Measurements from ENCODE around the gene TRIM24. TPM values are rescaled to one million over a fixed set of nuclear protein-coding genes. Genes with fewer than 3 reads are reported as not detected.

The TRIM24 gene
- total and polyA plus RNA-seq, 2 donors from 2014 or later, result 7.6 to 16.8 TPM

DNA sequence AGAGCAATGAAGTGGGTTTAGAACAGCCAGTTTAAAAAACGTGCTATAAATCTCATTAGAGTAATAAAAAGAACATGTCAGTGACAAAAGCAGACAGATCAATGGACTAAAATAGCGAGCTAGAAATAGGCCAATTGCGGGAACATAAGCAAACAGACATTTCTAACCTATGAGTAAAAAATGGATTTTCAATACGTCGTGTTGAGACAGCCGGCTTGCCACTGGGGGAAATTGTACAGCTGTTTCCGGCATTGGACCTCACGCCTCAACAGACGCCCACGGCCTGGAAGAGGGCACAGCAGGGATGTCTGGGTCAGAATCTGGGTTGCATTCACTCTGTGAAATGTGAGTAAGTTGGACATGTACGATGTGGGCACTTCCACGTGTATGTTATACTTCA lies 148.2 kb downstream of the TRIM24 start:
- Histone ChIP-seq H3K36me3 (ENCODE audit: control insufficient read depth in 2 of 3, insufficient read depth in 3 of 3, low read length in 3 of 3) (no peaks in the 10 kb centered on the region), H3K9ac (ENCODE audit: low read length in 3 of 3) (no peak overlapping the region), H3K27ac (ENCODE audit: low read depth in 2 of 2, low read length in 2 of 2) (no peak overlapping the region), H3K9me3 (ENCODE audit: control insufficient read depth in 2 of 3, insufficient read depth in 1 of 3, low read length in 3 of 3) (no peaks in the 10 kb centered on the region), H3K4me3 (ENCODE audit: low read length in 3 of 3) (no peak overlapping the region), H3K27me3 (ENCODE audit: control insufficient read depth, insufficient read depth, low read length) (no peaks in the 10 kb centered on the region), H3K4me1 (ENCODE audit: control insufficient read depth in 2 of 3, insufficient read depth in 2 of 3, low read depth in 1 of 3, low read length in 3 of 3) (no peaks in the 10 kb centered on the region)
- intact Hi-C loops (cut with DNase I), result no loop called here
- FAIRE-seq, result no peak
- DNase-seq, result peak in 1 of 5 donors; percentile 45
- TF ChIP-seq, protein P1, sequence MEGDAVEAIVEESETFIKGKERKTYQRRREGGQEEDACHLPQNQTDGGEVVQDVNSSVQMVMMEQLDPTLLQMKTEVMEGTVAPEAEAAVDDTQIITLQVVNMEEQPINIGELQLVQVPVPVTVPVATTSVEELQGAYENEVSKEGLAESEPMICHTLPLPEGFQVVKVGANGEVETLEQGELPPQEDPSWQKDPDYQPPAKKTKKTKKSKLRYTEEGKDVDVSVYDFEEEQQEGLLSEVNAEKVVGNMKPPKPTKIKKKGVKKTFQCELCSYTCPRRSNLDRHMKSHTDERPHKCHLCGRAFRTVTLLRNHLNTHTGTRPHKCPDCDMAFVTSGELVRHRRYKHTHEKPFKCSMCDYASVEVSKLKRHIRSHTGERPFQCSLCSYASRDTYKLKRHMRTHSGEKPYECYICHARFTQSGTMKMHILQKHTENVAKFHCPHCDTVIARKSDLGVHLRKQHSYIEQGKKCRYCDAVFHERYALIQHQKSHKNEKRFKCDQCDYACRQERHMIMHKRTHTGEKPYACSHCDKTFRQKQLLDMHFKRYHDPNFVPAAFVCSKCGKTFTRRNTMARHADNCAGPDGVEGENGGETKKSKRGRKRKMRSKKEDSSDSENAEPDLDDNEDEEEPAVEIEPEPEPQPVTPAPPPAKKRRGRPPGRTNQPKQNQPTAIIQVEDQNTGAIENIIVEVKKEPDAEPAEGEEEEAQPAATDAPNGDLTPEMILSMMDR (IDR thresholded peaks at IDR 0.05; ENCODE audit: borderline replicate concordance, extremely low read depth, insufficient read depth), result no peak

DNA sequence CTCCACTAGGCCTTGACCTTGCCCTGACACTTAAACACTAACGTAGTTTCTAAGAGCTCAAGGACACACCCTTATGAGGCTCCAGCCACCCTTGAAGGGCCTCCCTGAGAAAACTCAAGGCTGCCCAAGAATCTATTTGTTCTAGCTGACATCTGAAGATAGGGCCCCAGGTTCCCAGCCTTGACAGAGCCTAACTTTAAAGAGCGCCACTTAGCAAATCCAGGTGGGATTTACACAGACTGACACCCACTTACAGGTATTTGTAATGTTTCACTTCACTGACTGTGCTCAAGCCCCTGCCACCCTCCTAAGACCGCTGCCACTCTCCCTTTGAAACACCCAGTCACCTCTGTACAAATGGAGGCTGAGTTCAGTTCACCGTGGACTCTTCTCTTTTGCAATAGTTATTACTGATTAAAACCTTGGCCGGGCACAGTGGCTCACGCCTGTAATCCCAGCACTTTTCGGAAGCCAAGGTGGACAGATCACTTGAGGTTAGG lies 150.7 kb downstream of the TRIM24 start:
- Histone ChIP-seq H3K9me3 (ENCODE audit: control insufficient read depth in 2 of 3, insufficient read depth in 1 of 3, low read length in 3 of 3) (no peaks in the 10 kb centered on the region), H3K27ac (ENCODE audit: low read depth in 2 of 2, low read length in 2 of 2) (no peak overlapping the region), H3K9ac (ENCODE audit: low read length in 3 of 3) (no peak overlapping the region), H3K36me3 (ENCODE audit: control insufficient read depth in 2 of 3, insufficient read depth in 3 of 3, low read length in 3 of 3) (no peaks in the 10 kb centered on the region), H3K27me3 (ENCODE audit: control insufficient read depth, insufficient read depth, low read length) (no peaks in the 10 kb centered on the region), H3K4me3 (ENCODE audit: low read length in 3 of 3) (no peak overlapping the region), H3K4me1 (ENCODE audit: control insufficient read depth in 2 of 3, insufficient read depth in 2 of 3, low read depth in 1 of 3, low read length in 3 of 3) (no peaks in the 10 kb centered on the region)
- intact Hi-C loops (cut with DNase I), result no loop called here
- DNase-seq (no peak), FAIRE-seq (no peak)
- TF ChIP-seq, protein P1 (IDR thresholded peaks at IDR 0.05; ENCODE audit: borderline replicate concordance, extremely low read depth, insufficient read depth), result no peak

DNA sequence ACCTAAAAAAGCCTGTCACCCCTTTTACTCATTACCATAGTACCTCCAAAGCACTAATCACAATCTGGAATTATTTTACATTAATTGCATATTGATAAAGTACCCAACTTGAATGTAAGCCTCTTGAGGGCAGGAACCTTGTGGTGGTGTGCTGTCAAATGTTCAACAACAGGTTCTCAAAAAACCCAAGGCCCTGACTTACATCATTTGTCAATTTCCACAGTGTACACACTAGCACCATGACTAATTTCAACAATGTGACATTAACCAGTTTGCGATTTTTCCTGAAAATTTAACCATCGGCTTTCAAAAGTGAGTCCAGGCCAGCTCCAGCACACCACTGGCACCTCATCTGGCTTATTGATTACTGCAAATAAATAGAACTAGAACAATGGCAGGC lies 153.6 kb downstream of the TRIM24 start:
- Histone ChIP-seq H3K36me3 (ENCODE audit: control insufficient read depth in 2 of 3, insufficient read depth in 3 of 3, low read length in 3 of 3) (no peaks in the 10 kb centered on the region), H3K9ac (ENCODE audit: low read length in 3 of 3) (no peak overlapping the region), H3K27ac (ENCODE audit: low read depth in 2 of 2, low read length in 2 of 2) (no peak overlapping the region), H3K4me1 (ENCODE audit: control insufficient read depth in 2 of 3, insufficient read depth in 2 of 3, low read depth in 1 of 3, low read length in 3 of 3) (no peaks in the 10 kb centered on the region), H3K4me3 (ENCODE audit: low read length in 3 of 3) (no peak overlapping the region), H3K9me3 (ENCODE audit: control insufficient read depth in 2 of 3, insufficient read depth in 1 of 3, low read length in 3 of 3) (no peaks in the 10 kb centered on the region), H3K27me3 (ENCODE audit: control insufficient read depth, insufficient read depth, low read length) (no peaks in the 10 kb centered on the region)
- DNase-seq (no peak), FAIRE-seq (no peak)
- TF ChIP-seq, protein P1 (IDR thresholded peaks at IDR 0.05; ENCODE audit: borderline replicate concordance, extremely low read depth, insufficient read depth), result no peak
- intact Hi-C loops (cut with DNase I), result no loop called here

DNA sequence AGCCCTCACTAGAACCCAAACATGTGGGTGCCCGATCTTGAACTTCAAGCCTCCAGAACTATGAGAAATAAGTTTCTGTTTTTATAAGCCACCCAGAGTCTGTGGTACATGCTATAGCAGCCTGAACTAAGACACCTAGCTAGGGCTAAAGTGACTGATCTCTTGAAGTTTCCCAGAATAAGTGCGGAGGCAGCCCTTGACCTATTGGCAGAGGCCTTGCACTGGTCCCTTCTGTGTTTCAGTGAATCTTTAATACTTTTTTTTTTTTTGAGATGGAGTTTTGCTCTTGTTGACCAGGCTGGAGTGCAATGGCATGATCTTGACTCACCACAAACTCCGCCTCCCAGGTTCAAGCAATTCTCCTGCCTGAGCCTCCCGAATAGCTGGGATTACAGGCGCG lies 156.0 kb downstream of the TRIM24 start:
- no peak for FAIRE-seq
- intact Hi-C loops (cut with DNase I), result no loop called here

More for the DNA sequence above, 156.0 kb downstream of the TRIM24 start:
- H3K27ac ChIP-seq (ENCODE audit: low read depth in 2 of 2, low read length in 2 of 2), result no peak overlapping the region
- DNase-seq, result no peak
- no peak overlapping the region for H3K9ac ChIP-seq (ENCODE audit: low read length in 3 of 3)
- H3K4me3 ChIP-seq (ENCODE audit: low read length in 3 of 3), result no peak overlapping the region
- no peaks in the 10 kb centered on the region for H3K4me1 ChIP-seq (ENCODE audit: control insufficient read depth in 2 of 3, insufficient read depth in 2 of 3, low read depth in 1 of 3, low read length in 3 of 3)
- TF ChIP-seq, protein P1 (IDR thresholded peaks at IDR 0.05; ENCODE audit: borderline replicate concordance, extremely low read depth, insufficient read depth), result no peak
- no peaks in the 10 kb centered on the region for H3K27me3 ChIP-seq (ENCODE audit: control insufficient read depth, insufficient read depth, low read length)
- no peaks in the 10 kb centered on the region for H3K36me3 ChIP-seq (ENCODE audit: control insufficient read depth in 2 of 3, insufficient read depth in 3 of 3, low read length in 3 of 3)
- H3K9me3 ChIP-seq (ENCODE audit: control insufficient read depth in 2 of 3, insufficient read depth in 1 of 3, low read length in 3 of 3), result no peaks in the 10 kb centered on the region

All from kidney (tissue), 14 donors.